ENCODE data around the gene GPC5.
A peak's percentile ranks its signal among the peaks of the same experiment; 100 is the strongest.
"Not testable (repeated sequence)": the region's sequence is repeated elsewhere in the genome, so short reads cannot be mapped to it uniquely, and the experiment has no call there.

GPC5 gene

DNA sequence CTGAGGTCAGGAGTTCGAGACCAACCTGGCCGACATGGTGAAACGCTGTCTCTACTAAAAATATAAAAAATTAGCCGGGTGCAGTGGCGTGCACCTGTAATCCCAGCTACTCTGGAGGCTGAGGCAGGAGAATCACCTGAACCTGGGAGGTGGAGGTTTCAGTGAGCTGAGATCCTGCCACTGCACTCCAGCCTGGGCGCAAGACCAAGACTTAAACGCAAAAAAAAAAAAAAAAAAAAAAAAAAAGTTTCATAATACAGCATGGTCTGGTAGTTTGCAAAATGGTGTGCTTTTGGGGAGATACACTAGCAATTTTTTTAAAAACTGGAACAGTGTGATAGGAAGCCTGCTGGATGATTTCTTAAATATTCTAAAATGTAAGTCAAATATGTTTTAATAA, 45.5 kb upstream of the GPC5 start:
- CTCF ChIA-PET; H3K9me3 ChIP-seq (ENCODE audit: control insufficient read depth, insufficient read depth, low read depth, low read length); H3K4me1 ChIP-seq (ENCODE audit: control insufficient read depth, insufficient read depth, low read length); POLR2A ChIA-PET; H3K27ac ChIP-seq (ENCODE audit: extremely low read depth, low read depth, low read length); H3K4me3 ChIP-seq (ENCODE audit: low read depth, low read length): not testable (repeated sequence)
- H3K36me3 ChIP-seq (ENCODE audit: control insufficient read depth in 2 of 2, insufficient read depth in 1 of 2, low read length in 2 of 2) = peaks cover 0 to 90% of the 10 kb centered on the region in 2 experiments; a peak in 1 of 3 replicates
- TF ChIP-seq, protein P1, sequence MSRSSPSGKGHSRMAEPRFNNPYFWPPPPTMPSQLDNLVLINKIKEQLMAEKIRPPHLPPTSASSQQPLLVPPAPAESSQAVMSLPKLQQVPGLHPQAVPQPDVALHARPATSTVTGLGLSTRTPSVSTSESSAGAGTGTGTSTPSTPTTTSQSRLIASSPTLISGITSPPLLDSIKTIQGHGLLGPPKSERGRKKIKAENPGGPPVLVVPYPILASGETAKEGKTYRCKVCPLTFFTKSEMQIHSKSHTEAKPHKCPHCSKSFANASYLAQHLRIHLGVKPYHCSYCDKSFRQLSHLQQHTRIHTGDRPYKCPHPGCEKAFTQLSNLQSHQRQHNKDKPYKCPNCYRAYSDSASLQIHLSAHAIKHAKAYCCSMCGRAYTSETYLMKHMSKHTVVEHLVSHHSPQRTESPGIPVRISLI (tag by site-specific recombination; IDR thresholded peaks at IDR 0.05) = peak; percentile 67

DNA sequence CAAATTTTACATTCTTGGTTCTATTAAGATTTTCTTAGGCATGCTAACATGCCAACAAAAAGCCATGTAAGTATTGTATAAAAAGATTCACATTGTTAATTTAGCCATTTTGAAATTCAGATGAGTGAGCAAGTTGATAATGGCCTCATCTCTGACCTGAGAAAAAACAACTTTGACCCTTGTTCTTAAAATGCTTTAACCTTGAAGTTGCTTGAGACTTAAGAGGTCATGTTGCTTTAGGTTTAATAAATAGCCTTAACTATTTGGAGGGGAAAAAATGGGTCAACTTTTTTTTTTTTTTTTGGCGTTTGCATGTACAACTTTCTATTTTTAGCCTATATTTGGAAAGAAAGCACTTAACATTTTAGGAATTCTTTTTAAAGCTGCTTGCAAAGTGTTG, 44.9 kb upstream of the GPC5 start:
- peaks cover 0 to 96% of the 10 kb centered on the region in 2 experiments; a peak in 1 of 3 replicates for H3K36me3 ChIP-seq (ENCODE audit: control insufficient read depth in 2 of 2, insufficient read depth in 1 of 2, low read length in 2 of 2)
- ChIA-PET CTCF (no interaction called here), POLR2A (no interaction called here)
- H3K4me1 ChIP-seq (ENCODE audit: control insufficient read depth, insufficient read depth, low read length) = no peaks in the 10 kb centered on the region
- H3K4me3 ChIP-seq (ENCODE audit: low read depth, low read length) = no peak overlapping the region
- no peak overlapping the region for H3K27ac ChIP-seq (ENCODE audit: extremely low read depth, low read depth, low read length)
- TF ChIP-seq ZNF292 (tag by site-specific recombination; IDR thresholded peaks at IDR 0.05; ENCODE audit: borderline replicate concordance, low read depth) (no peak), KLF10 (tag by site-specific recombination; IDR thresholded peaks at IDR 0.05) (no peak), ZNF433 (tag by site-specific recombination; IDR thresholded peaks at IDR 0.05; ENCODE audit: low read depth) (no peak), ZFHX2 (tag by site-specific recombination; conservative IDR thresholded peaks at IDR 0.05) (no peak), ZNF133 (tag by site-specific recombination; IDR thresholded peaks at IDR 0.05) (no peak)
- TF ChIP-seq, protein P2, sequence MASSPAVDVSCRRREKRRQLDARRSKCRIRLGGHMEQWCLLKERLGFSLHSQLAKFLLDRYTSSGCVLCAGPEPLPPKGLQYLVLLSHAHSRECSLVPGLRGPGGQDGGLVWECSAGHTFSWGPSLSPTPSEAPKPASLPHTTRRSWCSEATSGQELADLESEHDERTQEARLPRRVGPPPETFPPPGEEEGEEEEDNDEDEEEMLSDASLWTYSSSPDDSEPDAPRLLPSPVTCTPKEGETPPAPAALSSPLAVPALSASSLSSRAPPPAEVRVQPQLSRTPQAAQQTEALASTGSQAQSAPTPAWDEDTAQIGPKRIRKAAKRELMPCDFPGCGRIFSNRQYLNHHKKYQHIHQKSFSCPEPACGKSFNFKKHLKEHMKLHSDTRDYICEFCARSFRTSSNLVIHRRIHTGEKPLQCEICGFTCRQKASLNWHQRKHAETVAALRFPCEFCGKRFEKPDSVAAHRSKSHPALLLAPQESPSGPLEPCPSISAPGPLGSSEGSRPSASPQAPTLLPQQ (tag by site-specific recombination; IDR thresholded peaks at IDR 0.05) = no peak
- TF ChIP-seq, protein P3, sequence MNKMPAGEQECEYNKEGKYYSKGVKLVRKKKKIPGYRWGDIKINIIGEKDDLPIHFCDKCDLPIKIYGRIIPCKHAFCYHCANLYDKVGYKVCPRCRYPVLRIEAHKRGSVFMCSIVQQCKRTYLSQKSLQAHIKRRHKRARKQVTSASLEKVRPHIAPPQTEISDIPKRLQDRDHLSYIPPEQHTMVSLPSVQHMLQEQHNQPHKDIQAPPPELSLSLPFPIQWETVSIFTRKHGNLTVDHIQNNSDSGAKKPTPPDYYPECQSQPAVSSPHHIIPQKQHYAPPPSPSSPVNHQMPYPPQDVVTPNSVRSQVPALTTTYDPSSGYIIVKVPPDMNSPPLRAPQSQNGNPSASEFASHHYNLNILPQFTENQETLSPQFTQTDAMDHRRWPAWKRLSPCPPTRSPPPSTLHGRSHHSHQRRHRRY (tag by site-specific recombination; IDR thresholded peaks at IDR 0.05) = no peak
- no peaks in the 10 kb centered on the region for H3K9me3 ChIP-seq (ENCODE audit: control insufficient read depth, insufficient read depth, low read depth, low read length)

DNA sequence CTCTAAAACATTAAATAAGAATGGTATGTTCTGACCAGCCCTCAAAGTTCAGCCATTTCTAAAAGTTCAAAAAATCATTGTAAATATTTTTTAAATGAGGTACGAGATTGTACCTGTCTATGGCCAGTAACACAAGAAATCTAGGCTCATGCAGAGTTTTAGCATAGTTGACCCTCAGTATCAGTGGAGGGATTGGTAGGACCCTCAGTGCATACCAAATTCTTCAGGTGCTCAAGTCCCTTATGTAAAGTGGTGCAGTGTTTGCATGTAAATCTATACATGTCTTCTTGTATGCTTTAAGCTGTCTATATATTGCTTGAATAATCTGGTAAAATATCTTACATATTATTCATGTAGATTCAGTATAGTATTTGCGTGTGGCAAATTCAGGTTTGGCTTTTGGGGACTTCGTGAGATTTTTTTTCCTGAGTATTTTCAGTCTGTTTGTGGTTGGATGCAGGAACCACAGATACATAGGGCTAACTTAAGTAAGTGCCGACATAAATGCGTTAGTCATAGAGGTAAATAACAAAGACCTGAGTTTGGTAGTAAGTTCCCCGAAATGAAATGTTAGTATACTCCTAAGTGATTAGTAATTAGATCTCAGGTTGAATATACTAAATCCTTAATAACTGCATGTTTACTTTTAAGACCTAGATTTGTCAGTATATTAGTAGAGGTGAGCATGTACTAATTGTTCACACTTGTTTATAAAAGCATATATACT, 43.2 kb upstream of the GPC5 start:
- H3K4me3 ChIP-seq (ENCODE audit: low read depth, low read length) = no peak overlapping the region
- ChIA-PET CTCF (no interaction called here), POLR2A (no interaction called here)
- no peak overlapping the region for H3K27ac ChIP-seq (ENCODE audit: extremely low read depth, low read depth, low read length)
- H3K4me1 ChIP-seq (ENCODE audit: control insufficient read depth, insufficient read depth, low read length) = no peaks in the 10 kb centered on the region
- H3K9me3 ChIP-seq (ENCODE audit: control insufficient read depth, insufficient read depth, low read depth, low read length) = no peaks in the 10 kb centered on the region
- H3K36me3 ChIP-seq (ENCODE audit: control insufficient read depth in 2 of 2, insufficient read depth in 1 of 2, low read length in 2 of 2) = peaks cover 0 to 82% of the 10 kb centered on the region in 2 experiments; a peak in 1 of 3 replicates
- TF ChIP-seq, protein P4, sequence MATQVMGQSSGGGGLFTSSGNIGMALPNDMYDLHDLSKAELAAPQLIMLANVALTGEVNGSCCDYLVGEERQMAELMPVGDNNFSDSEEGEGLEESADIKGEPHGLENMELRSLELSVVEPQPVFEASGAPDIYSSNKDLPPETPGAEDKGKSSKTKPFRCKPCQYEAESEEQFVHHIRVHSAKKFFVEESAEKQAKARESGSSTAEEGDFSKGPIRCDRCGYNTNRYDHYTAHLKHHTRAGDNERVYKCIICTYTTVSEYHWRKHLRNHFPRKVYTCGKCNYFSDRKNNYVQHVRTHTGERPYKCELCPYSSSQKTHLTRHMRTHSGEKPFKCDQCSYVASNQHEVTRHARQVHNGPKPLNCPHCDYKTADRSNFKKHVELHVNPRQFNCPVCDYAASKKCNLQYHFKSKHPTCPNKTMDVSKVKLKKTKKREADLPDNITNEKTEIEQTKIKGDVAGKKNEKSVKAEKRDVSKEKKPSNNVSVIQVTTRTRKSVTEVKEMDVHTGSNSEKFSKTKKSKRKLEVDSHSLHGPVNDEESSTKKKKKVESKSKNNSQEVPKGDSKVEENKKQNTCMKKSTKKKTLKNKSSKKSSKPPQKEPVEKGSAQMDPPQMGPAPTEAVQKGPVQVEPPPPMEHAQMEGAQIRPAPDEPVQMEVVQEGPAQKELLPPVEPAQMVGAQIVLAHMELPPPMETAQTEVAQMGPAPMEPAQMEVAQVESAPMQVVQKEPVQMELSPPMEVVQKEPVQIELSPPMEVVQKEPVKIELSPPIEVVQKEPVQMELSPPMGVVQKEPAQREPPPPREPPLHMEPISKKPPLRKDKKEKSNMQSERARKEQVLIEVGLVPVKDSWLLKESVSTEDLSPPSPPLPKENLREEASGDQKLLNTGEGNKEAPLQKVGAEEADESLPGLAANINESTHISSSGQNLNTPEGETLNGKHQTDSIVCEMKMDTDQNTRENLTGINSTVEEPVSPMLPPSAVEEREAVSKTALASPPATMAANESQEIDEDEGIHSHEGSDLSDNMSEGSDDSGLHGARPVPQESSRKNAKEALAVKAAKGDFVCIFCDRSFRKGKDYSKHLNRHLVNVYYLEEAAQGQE (tag by site-specific recombination; IDR thresholded peaks at IDR 0.05) = no peak
- TF ChIP-seq MYNN (tag by site-specific recombination; IDR thresholded peaks at IDR 0.05; ENCODE audit: borderline replicate concordance) = no peak
- TF ChIP-seq, protein P5, sequence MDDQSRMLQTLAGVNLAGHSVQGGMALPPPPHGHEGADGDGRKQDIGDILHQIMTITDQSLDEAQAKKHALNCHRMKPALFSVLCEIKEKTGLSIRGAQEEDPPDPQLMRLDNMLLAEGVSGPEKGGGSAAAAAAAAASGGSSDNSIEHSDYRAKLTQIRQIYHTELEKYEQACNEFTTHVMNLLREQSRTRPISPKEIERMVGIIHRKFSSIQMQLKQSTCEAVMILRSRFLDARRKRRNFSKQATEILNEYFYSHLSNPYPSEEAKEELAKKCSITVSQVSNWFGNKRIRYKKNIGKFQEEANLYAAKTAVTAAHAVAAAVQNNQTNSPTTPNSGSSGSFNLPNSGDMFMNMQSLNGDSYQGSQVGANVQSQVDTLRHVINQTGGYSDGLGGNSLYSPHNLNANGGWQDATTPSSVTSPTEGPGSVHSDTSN (CRISPR knock-in tag; IDR thresholded peaks at IDR 0.05) = no peak
- TF ChIP-seq ZNF416 (tag by site-specific recombination; IDR thresholded peaks at IDR 0.05) = no peak
- no peak for TF ChIP-seq ZNF335 (tag by site-specific recombination; conservative IDR thresholded peaks at IDR 0.05)
- TF ChIP-seq ZNF510 (tag by site-specific recombination; IDR thresholded peaks at IDR 0.05; ENCODE audit: insufficient replicate concordance) = no peak
- no peak for TF ChIP-seq ZNF791 (tag by site-specific recombination; IDR thresholded peaks at IDR 0.05)
- no peak for TF ChIP-seq ZNF133 (tag by site-specific recombination; IDR thresholded peaks at IDR 0.05)
- no peak for TF ChIP-seq GLI2 (tag by site-specific recombination; IDR thresholded peaks at IDR 0.05; ENCODE audit: borderline replicate concordance, low read depth)
- TF ChIP-seq, protein P3 (tag by site-specific recombination; IDR thresholded peaks at IDR 0.05) = no peak
- TF ChIP-seq, protein P6, sequence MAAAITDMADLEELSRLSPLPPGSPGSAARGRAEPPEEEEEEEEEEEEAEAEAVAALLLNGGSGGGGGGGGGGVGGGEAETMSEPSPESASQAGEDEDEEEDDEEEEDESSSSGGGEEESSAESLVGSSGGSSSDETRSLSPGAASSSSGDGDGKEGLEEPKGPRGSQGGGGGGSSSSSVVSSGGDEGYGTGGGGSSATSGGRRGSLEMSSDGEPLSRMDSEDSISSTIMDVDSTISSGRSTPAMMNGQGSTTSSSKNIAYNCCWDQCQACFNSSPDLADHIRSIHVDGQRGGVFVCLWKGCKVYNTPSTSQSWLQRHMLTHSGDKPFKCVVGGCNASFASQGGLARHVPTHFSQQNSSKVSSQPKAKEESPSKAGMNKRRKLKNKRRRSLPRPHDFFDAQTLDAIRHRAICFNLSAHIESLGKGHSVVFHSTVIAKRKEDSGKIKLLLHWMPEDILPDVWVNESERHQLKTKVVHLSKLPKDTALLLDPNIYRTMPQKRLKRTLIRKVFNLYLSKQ (tag by site-specific recombination; IDR thresholded peaks at IDR 0.05; ENCODE audit: borderline replicate concordance) = no peak
- TF ChIP-seq ZNF621 (tag by site-specific recombination; IDR thresholded peaks at IDR 0.05) = no peak

All from HEK293 (cell line).